Activated effector memory CD4-positive, alpha-beta T cell treated with anti-CD3 and anti-CD28 coated beads, Interleukin-2, amount 50 U/mL, for 16 hours (primary cell): ENCODE measurements around the gene C1QTNF5.
A peak's percentile ranks its signal among the peaks of the same experiment; 100 is the strongest.

Source experiments
- DNase-seq: peaks from one replicate; pipeline ENCODE4 v3.0.0-alpha.2; 2020

Gene C1QTNF5

GRCh38 chr11:119372260-119373058, 31.8 kb upstream of the C1QTNF5 start:
- DNase-seq = no peak

GRCh38 chr11:119371778-119372182, 31.1 kb upstream of the C1QTNF5 start:
- peak; percentile 22 for DNase-seq

- peak; percentile 49 for DNase-seq
Measured at GRCh38 chr11:119371067-119371601, 30.5 kb upstream of the C1QTNF5 start.

GRCh38 chr11:119370486-119371046, 29.9 kb upstream of the C1QTNF5 start:
- DNase-seq = peak; percentile 55

GRCh38 chr11:119369132-119369925, 28.6 kb upstream of the C1QTNF5 start:
- peak; percentile 16 for DNase-seq

GRCh38 chr11:119368121-119369034, 27.7 kb upstream of the C1QTNF5 start:
- DNase-seq = no peak

- no peak for DNase-seq
Measured at GRCh38 chr11:119367661-119368120, 27.0 kb upstream of the C1QTNF5 start.

GRCh38 chr11:119366690-119367620, 26.3 kb upstream of the C1QTNF5 start:
- DNase-seq = no peak

GRCh38 chr11:119365071-119365591, 24.4 kb upstream of the C1QTNF5 start:
- no peak for DNase-seq

GRCh38 chr11:119363851-119364590, 23.3 kb upstream of the C1QTNF5 start:
- DNase-seq = peak; percentile 85

- no peak for DNase-seq
Measured at GRCh38 chr11:119363081-119363850, 22.6 kb upstream of the C1QTNF5 start.

GRCh38 chr11:119362741-119363080, 22.0 kb upstream of the C1QTNF5 start:
- no peak for DNase-seq

GRCh38 chr11:119361941-119362725, 21.4 kb upstream of the C1QTNF5 start:
- no peak for DNase-seq

- no peak for DNase-seq
Measured at GRCh38 chr11:119361056-119361787, 20.5 kb upstream of the C1QTNF5 start.

- no peak for DNase-seq
Measured at GRCh38 chr11:119359365-119360214, 18.9 kb upstream of the C1QTNF5 start.

- DNase-seq = no peak
Measured at GRCh38 chr11:119357074-119357473, 16.4 kb upstream of the C1QTNF5 start.
